HCEC 1CT (cell line): ENCODE data around the gene MCM7.

Source experiments
- DNase-seq: peaks from one replicate; pipeline ENCODE4 v3.0.0-alpha.2; 2017

Gene MCM7

DNA sequence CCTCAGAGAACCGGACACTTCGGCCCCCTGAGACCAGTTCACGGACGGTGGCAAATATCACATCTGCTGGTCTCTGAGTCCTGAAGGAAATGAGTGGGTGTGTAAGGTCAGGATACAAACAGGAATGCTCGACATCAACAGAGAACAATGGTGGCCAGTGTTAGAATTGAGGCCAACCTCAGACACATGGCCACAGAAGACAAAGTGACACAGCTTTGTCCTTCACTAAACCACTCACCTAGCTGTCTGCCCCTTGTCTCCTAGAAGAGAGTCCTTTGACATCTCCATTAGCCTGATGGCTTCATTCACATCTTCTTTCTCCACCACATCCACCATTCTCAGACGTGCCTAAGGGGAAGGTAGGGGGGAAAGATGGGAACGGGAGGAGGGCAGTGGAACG, 8.1 kb downstream of the MCM7 start:
- DNase-seq: no peak

DNA sequence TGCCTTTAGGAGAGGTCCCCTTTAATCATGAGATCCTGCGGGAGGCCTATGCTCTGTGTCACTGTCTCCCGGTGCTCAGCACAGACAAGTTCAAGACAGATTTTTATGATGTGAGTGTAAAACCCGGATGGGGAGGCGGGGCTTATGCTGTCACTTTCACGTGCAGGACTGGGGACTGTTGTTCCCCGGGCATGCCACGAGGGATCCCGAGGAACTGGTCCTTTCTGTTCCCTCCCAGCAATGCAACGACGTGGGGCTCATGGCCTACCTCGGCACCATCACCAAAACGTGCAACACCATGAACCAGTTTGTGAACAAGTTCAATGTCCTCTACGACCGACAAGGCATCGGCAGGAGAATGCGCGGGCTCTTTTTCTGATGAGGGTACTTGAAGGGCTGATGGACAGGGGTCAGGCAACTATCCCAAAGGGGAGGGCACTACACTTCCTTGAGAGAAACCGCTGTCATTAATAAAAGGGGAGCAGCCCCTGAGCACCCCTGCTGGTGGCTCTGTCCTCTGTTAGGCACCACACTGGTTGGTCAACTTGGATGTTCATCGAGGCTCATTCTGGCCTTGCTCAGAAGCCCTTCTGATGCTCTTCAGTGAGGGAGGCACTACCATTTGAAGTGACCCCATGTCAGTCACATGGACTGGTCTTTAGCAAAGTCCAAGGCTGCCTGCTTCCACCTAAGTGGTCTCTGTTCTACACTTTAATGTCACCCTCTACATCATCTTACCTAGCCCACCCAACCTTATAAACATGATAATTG, 9.6 kb downstream of the MCM7 start:
- DNase-seq: no peak

DNA sequence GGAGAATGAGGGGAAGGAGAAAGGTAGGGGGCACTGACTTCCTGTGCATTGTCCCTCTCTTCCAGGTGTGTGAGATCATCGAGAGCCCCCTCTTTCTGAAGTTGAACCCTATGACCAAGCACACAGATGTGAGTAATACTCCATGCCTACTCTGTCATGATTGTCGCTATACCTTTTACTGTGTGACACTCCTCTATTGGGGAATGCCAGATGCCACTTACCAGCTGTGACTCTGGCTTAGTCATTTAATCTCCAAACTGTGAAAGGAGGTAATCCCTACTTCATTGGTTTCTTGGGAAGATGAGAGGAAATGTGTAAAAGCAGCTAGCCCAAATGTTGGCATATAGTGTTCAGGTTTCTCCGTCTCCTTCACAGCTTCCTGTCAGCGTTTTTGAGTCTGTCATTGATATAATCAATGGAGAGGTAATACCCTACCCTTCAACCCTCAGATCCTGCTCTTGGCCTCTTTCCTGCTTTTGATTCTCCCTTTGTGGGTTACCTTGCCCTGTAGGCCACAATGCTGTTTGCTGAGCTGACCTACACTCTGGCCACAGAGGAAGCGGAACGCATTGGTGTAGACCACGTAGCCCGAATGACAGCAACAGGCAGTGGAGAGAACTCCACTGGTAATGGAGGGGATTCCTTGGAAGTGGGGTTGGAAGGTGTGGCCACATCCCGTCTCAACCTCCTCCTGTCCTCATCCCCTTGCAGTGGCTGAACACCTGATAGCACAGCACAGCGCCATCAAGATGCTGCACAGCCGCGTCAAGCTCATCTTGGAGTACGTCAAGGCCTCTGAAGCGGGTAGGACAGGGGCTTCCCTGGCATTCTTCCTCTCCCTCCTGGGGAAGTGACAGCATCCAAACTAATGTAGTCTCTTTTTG, 10.4 kb downstream of the MCM7 start:
- peak; percentile 28 for DNase-seq

DNA sequence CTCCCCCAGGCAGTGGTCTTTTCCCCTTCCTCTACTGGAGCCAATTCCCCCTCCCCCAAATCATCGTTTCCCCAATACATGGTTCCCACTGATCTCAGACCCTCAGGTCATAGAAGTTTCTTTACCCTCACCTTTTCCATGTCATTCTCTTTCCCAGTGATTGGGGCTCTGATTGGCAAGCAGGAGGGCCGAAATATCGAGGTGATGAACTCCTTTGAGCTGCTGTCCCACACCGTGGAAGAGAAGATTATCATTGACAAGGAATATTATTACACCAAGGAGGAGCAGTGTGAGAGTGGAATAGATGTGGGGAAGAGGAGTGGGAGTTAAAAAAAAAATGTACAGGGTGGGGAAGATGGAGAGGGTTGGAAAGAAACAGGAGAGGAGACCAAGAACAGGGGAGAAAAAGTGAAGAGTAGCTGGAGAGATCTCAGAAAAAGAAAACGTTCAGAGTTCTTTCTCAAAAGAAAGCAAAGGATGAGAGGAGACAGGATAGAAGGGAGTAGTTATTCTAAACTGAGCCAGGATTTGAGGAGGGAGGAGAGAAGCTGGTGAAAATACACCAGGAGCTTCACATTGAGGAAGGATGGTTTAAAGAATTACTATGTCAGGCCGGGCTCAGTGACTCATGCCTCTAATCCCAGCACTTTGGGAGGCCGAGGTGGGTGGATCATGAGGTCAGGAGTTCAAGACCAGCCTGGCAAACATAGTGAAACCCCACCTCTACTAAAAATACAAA, 11.6 kb downstream of the MCM7 start:
- DNase-seq: peak; percentile 62

DNA sequence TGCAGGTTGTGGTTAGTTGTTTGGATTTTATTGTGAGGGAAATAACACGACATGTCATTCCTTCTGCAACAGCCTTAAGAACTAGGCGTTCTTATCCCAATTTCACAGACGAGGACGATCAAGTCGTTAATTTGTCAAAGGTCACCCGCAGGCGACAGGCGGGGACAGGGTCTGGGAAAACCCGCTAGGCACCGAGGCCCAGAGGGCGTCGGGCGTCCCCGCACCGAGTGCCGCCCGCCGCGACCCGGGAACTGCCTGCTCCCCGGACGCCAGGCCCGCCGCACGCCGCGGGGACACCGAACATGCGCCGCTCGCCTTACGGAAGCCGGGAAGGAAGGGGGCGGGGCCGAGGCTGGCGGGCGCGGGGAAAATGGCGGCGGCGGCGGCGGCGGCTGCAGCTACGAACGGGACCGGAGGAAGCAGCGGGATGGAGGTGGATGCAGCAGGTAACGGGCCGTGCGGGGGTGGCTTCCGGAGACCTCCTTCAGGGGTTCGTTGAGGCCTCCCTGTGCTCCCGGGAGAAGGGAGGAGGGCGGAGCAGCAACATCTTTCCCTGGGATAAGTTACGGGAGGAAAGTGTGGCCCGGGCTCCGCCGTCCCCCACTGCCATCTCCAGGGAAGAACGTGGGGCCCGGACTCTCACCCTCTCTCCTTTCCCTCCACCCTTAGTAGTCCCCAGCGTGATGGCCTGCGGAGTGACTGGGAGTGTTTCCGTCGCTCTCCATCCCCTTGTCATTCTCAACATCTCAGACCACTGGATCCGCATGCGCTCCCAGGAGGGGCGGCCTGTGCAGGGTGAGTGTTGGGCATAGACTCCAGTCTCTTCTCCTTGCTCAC, 12.4 kb downstream of the MCM7 start, which contains the start of gene COPS6:
COPS6 (plus strand) TSS at position 349 of the 837 bp plus-strand sequence; CDS start at position 371, 22 bp downstream.
- peak; percentile 70 for DNase-seq

DNA sequence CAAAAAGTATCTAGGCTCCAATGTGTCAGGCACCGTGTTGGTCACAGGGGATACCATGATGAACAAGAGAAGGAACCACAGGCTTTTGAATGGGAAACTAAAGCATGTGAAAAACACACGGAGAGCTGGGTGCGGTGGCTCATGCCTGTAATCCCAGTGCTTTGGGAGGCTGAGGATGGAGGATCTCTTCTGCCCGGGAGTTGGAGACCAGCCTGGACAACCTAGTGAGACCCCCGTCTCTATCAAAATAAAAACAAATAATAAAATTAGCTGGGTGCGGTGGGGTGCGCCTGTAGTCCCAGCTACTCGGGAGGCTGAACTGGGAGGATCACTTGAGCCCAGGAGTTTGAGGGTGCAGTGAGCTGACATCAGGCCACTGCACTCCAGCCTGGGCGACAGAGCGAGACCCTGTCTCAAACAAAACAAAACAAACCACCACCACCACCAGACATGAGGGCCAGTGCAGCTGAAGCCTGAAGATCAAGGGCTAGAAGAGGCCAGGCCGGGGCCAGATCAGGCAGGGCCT, 13.0 kb downstream of the MCM7 start:
- DNase-seq: no peak

DNA sequence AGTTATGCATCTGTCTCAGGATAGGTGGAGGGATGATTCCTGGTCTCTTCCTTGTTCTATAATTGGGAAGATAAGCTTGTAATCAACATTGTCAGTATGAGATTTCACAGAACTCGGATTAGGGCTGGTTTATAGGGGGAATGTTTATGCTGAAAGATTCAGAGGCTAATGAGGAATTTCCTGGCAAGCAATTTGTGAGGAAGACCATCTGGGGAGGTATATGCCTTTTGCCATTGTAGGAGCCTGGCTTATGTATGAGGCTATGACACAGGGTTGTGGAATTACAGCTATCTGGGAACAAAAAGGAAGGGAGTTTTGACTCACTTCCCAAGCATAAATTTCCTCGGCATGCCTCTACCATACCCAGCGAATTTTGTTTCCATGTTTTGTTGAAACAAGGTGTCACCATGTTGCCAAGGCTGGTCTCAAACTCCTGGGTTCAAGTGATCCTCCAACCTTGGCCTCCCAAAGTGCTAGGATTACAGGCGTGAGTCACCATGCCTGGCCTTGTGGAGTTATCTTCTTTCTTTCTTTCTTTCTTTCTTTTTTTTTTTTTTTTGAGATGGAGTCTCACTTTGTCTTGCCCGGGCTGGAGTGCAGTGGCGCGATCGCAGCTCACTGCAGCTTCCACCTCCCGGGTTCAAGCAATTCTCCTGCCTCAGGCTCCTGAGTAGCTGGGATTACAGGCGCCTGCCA, 14.0 kb downstream of the MCM7 start:
- DNase-seq: peak; percentile 100

DNA sequence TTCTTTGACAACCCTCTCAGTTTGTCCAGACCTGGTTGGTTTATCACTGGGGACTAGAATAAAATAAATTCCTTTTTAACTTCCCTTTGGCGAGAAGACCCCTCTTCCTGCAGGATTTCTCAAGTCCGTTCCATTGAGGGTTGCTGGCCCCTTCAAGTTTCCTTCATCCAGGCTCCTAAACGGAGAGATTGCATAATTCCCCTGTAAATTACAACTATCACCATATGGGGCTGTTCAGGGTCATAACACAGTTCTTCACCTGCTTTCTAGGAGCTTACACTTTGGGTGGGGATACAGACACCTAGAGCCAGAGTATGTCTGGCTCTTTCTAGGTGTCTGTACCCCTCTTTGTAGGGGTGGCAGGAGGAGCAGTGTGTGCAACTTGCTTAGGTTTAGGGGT, 15.7 kb downstream of the MCM7 start:
- no peak for DNase-seq

DNA sequence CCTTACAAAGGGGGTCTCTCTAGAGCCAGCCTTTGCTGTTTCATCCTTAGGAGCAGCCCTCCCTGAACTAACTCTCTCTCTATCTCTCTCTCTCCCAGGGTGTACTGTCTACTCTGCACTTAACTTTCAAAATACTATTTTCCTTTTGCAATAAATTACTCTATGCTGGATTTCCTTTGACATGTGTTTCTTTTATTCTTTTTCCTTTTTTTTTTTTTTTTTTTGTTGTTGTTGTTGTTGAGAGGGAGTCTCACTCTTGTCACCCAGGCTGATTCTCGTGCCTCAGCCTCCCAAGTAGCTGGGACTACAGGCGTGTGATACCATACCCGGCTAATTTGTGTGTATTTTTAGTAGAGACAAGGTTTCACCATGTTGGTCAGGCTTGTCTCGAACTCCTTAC, 18.2 kb downstream of the MCM7 start:
- no peak for DNase-seq

DNA sequence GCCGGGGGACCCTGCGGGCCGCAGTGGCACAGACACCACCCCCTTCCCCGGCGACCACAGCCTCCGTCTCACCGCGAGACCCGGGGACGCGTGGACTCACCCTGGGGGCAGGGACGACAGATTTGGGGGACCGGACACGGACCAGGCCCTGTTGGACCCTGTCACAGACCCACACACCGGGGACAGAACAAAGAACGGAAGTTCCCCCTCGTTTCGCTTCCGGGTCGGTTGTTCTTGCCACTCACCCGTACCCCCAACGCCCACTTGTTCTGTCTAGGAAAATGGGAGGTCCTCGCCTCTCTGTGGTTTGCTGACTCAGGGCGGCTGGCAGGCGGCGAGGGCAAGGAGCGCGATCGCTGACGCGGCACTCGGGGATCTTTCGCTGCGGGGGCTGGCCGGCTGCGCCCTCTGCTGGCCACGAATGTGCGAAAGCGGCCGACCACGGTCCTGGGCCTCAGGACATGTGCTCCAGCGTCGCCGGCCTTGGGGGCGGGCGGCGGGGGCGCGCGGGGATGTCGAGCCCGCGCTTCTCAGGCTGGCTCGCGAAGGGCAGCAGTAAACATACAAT, 19.6 kb downstream of the MCM7 start, which contains the start of gene ZNF3:
ZNF3 (minus strand) TSS at position 189 of the 568 bp plus-strand sequence. CDS start 4,366 bp downstream, outside the sequence.
- peak; percentile 98 for DNase-seq

DNA sequence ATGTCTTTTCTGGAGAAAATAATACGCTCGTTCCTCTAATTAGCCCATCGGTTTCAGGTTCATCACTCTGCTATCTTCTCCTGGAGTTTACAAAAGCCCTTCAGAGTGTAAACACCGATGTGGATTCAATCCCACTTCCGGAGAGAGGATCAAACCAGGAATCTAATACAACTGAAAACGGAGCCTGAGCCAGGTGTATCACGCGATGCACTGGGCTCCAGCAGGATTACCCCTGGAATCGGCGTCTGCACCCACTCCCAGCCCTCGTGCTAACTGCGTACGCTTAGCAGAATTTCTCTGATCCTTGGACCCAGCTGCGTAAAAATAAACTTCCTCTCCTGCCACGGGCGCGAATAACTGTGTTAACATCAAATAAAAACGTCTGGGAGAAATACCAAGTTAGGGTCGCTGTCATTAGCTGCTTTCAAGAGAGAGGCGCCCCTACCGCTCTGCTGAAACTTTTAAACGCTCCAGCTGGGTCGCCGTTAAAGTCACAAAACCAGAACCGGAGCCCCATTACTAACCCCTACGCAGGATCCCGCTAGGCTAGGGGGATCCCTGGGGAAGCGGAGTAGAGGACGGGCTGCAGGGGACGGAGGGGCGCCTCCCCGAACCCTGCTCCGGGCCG, 20.2 kb downstream of the MCM7 start:
- DNase-seq: no peak

DNA sequence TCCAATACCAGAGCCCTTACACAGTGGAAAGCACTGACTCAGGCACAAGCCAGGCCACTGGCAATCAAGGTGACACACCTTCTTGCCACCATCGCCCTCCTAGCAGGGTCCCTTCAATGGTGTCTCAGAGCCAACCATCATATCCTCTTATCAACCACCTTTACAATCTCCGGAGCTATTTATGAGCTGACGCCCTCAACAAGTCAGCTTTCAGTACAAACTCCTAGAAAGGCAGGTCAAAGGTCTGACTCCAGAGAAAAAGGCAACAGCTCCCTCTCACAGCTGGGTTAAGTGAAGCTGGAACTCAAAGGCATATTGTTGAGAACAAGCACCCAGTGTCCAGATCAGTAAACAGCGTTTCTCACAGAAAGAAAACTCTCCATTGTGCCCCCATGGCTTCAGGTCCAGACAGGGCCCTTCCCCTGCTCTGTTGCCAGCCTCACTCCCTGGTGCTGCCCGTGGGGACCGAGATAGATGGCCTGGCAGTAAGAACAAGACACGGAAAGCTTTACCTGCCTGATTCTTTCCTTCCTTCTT, 22.1 kb downstream of the MCM7 start:
- DNase-seq: no peak

DNA sequence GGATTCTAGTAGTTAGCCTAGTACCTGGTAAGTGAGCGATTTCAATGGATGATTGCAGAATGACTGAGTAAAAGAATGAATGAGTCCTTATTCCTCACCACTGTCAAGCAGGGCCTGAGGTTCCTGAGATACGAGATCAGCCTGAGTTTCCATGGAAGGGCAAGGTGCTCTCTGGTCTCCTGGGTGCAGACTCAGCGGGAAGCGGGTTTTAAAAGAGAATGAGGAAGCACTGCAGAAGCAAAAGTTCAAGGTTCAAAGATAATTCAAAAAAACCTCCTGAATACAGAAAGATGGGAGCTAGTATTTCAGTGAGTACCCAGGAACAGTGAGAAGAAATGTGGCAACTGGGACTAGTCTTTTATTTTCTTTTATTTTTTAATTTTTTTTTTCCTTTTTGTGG, 24.0 kb downstream of the MCM7 start:
- DNase-seq: no peak

DNA sequence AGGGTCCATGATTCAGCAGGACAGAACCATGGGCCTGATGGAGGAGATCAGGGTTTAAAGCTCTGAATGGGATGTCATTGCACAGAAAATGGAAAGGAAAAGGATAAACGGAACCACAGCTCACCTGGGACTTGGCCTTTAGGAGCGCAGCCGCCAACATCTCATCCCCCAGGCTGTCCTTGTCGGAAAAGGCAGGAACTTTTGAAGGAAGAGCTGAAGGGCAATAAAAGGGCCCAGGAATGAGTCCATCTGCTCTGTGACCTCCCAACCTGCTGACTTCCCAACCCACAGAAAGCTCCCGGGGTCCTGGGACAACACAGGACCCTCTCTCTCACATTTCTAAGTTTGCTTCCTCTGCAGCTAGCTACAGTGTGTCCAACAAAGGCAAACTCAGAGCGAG, 25.8 kb downstream of the MCM7 start:
- no peak for DNase-seq

DNA sequence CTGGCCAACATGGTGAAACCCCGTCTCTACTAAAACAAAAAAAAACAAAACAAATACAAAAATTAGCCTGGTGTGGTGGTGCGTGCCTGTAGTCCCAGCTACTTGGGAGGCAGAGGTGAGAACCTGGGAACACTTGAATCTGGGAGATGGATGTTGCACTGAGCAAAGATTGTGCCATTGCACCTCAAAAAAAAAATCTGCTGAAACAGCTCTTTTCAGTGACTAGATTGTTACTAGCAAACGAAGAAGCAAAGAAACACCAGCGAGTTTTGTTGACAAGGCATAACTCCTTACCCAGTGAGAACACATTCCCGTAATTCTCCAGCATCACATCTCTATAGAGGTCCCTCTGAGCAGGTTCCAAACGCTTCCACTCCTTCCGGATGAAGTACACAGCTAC, 26.4 kb downstream of the MCM7 start:
- DNase-seq: no peak

DNA sequence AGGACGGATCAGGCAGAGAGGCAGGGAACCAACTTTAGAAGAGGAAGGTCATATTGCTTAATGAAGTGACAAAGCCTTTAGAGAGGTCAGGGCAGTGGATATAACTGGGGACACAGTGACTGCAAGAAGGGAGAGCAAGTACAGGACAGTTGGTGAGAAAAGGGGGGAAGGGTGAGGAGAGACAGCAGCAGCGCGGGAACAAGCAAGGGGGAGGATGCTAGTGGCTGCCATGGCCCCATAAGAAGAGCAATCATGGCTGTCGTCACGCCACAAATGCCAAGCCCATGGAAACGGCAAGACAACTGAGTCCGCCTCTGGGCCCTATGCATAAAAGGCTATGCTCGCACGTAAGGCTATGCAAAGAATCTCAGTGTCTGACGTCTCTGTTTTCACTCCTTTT, 28.7 kb downstream of the MCM7 start:
- DNase-seq: no peak

DNA sequence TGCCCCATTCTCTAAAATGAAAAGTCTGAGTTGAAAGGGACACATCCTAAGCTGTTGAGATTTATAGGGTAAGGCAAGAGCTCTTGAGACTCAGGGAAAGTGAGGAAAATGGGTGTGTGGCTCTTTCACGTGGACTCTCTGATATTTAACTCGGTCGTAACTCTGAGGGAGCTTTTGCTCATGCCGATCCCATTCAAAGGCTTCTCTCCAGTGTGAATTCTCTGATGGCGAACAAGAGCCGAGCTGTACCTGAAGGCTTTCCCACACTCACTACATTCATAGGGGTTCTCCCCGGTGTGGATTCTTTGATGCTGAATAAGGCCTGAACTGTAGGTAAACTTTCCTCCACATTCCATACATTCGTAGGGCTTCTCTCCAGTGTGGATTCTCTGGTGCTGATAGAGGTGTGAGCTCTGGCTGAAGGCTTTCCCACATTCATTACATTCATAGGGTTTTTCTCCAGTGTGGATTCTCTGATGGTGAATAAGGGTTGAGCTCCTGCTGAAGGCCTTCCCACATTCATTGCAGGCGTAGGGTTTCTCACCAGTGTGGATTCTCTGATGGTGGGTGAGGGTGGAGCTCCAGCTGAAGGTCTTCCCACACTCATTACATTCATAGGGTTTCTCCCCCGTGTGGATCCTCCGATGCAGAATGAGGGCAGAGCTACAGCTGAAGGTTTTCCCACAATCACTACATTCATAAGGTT, 30.0 kb downstream of the MCM7 start:
- no peak for DNase-seq

DNA sequence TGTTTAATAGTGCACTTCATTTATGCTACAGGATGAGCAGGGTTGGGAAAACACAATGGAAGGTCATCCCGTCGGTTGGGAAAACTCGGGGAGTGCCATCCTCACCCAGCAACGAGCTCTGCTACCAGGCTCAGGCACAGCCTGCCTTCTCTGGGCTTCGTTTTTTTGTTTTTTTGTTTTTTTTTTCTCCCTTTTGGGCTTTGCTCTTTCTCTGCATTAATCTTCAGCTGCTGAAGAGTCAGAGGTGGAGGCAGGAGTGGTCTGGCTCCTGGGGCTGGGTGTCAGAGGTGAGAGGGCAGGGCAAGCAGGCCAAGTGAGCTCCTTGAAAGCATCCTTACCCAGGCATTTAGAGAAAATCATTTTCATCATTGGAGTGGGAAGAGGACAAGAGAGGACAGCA, 31.2 kb downstream of the MCM7 start:
- DNase-seq: no peak

DNA sequence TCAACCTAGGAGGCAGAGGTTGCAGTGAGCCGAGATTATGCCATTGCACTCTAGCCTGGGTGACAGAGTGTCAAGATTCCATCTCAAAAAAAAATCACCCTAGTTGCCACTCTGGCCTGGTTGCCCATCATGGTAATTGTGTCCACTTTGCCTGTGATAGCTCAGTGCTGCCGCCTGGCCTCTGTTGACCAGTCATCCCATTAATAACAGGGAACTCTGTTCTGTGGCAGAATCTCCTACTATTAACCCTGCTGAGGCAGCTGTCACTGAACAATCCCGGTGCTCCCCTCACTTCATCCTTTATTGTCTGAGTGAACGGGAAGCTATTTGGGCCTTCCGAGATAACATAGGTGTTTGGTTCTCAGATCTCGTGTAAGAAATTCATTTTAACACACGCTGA, 34.2 kb downstream of the MCM7 start:
- no peak for DNase-seq
